MM.1S (cell line): ENCODE measurements around the gene EDC3.

Source experiments
- DNase-seq: peaks from one replicate; pipeline ENCODE4 v3.0.0-alpha.2; 2015
- H2AFZ ChIP-seq: fragments of 300-600 bp; sonication (generic); 2 replicates; pipeline ENCODE4 v1.6.0; 2016; ENCODE audit warnings: antibody characterized with exemption, low read length
- H3F3A ChIP-seq: fragments of 300-600 bp; sonication (generic); 2 replicates; pipeline ENCODE4 v1.6.1; 2016; ENCODE audit warnings: mild to moderate bottlenecking, antibody characterized with exemption, low read length, moderate library complexity, mixed read lengths; ENCODE audit not compliant: insufficient read depth
- H3K27ac ChIP-seq: fragments of 300-600 bp; sonication (generic); 2 replicates; pipeline ENCODE4 v1.5.1; 2016; ENCODE audit warnings: mild to moderate bottlenecking, low read length
- H3K27me3 ChIP-seq: fragments of 300-600 bp; sonication (generic); replicated peaks from 2 replicates; pipeline ENCODE4 v1.6.0; 2016; ENCODE audit warnings: low read length; ENCODE audit not compliant: insufficient read depth
- H3K36me3 ChIP-seq: fragments of 300-600 bp; sonication (generic); replicated peaks from 2 replicates; pipeline ENCODE4 v1.6.1; 2016; ENCODE audit warnings: mild to moderate bottlenecking, low read length, mixed read lengths; ENCODE audit not compliant: insufficient read depth
- H3K4me1 ChIP-seq: fragments of 300-600 bp; sonication (generic); 2 replicates; pipeline ENCODE4 v1.6.1; 2016; ENCODE audit warnings: low read length, mixed read lengths
- H3K4me2 ChIP-seq: fragments of 300-600 bp; sonication (generic); 2 replicates; pipeline ENCODE4 v1.6.0; 2016; ENCODE audit warnings: low read depth, low read length
- H3K4me3 ChIP-seq: fragments of 300-600 bp; sonication (generic); 2 replicates; pipeline ENCODE4 v1.5.1; 2016; ENCODE audit warnings: low read length, mixed read lengths
- H3K79me2 ChIP-seq: fragments of 300-600 bp; sonication (generic); 2 replicates; pipeline ENCODE4 v1.6.1; 2016; ENCODE audit warnings: mixed run types, low read length, mixed read lengths
- H3K9ac ChIP-seq: fragments of 300-600 bp; sonication (generic); 2 replicates; pipeline ENCODE4 v1.6.1; 2016; ENCODE audit warnings: low read length, mixed read lengths
- H3K9me2 ChIP-seq: fragments of 300-600 bp; sonication (generic); replicated peaks from 2 replicates; pipeline ENCODE4 v1.6.1; 2016; ENCODE audit warnings: mild to moderate bottlenecking, low read length, mixed read lengths; ENCODE audit not compliant: insufficient read depth
- H3K9me3 ChIP-seq: fragments of 300-600 bp; sonication (generic); replicated peaks from 2 replicates; pipeline ENCODE4 v1.6.1; 2016; ENCODE audit warnings: mild to moderate bottlenecking, low read length, mixed read lengths; ENCODE audit not compliant: insufficient read depth
- H4K20me1 ChIP-seq: fragments of 300-600 bp; sonication (generic); 2 replicates; pipeline ENCODE4 v1.6.1; 2016; ENCODE audit warnings: mild to moderate bottlenecking, low read length, moderate library complexity, mixed read lengths; ENCODE audit not compliant: insufficient read depth
- CTCF ChIP-seq: fragments of 300-600 bp; sonication (generic); IDR thresholded peaks from 2 replicates; pipeline ENCODE4 v1.5.1; 2016; ENCODE audit warnings: antibody characterized with exemption, low read length, mixed read lengths
- EZH2 ChIP-seq: fragments of 300-600 bp; sonication (generic); optimal IDR thresholded peaks from 2 replicates; pipeline ENCODE3; 2017; ENCODE audit warnings: low read depth, mild to moderate bottlenecking, antibody characterized with exemption, low read length, mixed read lengths
- EZH2phosphoT487 ChIP-seq: fragments of 300-600 bp; sonication (generic); IDR thresholded peaks from 2 replicates; pipeline ENCODE4 v1.6.1; 2018; ENCODE audit warnings: antibody characterized with exemption, low read length

Gene EDC3

GRCh38 chr15:74651242-74651741 lies 44.5 kb downstream of the EDC3 start:
- Histone ChIP-seq H3K9ac (no peak overlapping the region), H3K27ac (no peak overlapping the region), H2AFZ (no peak overlapping the region), H3K4me1 (no peaks in the 10 kb centered on the region), H3K79me2 (peaks cover 6% of the 10 kb centered on the region), H3K9me3 (no peaks in the 10 kb centered on the region), H3K4me3 (no peak overlapping the region), H3K9me2 (no peaks in the 10 kb centered on the region), H3K36me3 (no peaks in the 10 kb centered on the region), H3K4me2 (no peak overlapping the region), H3K27me3 (no peaks in the 10 kb centered on the region), H4K20me1 (no peaks in the 10 kb centered on the region), H3F3A (no peaks in the 10 kb centered on the region)
- no peak for TF ChIP-seq EZH2
- TF ChIP-seq EZH2phosphoT487: no peak
- no peak for TF ChIP-seq CTCF
- no peak for DNase-seq

GRCh38 chr15:74648051-74648842 lies 47.6 kb downstream of the EDC3 start:
- H3F3A ChIP-seq: no peaks in the 10 kb centered on the region
- H3K4me2 ChIP-seq: no peak overlapping the region
- H3K27ac ChIP-seq: no peak overlapping the region
- no peaks in the 10 kb centered on the region for H3K4me1 ChIP-seq
- H3K9me2 ChIP-seq: no peaks in the 10 kb centered on the region
- H3K4me3 ChIP-seq: no peak overlapping the region
- H3K36me3 ChIP-seq: no peaks in the 10 kb centered on the region
- H3K9ac ChIP-seq: no peak overlapping the region
- no peak overlapping the region for H2AFZ ChIP-seq
- no peaks in the 10 kb centered on the region for H3K9me3 ChIP-seq
- peaks cover 6% of the 10 kb centered on the region for H3K79me2 ChIP-seq
- no peaks in the 10 kb centered on the region for H3K27me3 ChIP-seq
- H4K20me1 ChIP-seq: no peaks in the 10 kb centered on the region
- TF ChIP-seq CTCF (no peak), EZH2phosphoT487 (no peak), EZH2 (no peak)
- DNase-seq: no peak

- Histone ChIP-seq H3F3A (no peaks in the 10 kb centered on the region), H4K20me1 (no peaks in the 10 kb centered on the region), H3K79me2 (peaks cover 6% of the 10 kb centered on the region), H3K9me2 (no peaks in the 10 kb centered on the region), H3K4me2 (no peak overlapping the region), H3K36me3 (no peaks in the 10 kb centered on the region), H3K27me3 (no peaks in the 10 kb centered on the region), H3K27ac (no peak overlapping the region), H3K4me1 (no peaks in the 10 kb centered on the region), H3K9me3 (no peaks in the 10 kb centered on the region), H3K4me3 (no peak overlapping the region), H3K9ac (no peak overlapping the region), H2AFZ (no peak overlapping the region)
- no peak for DNase-seq
- no peak for TF ChIP-seq EZH2phosphoT487
- TF ChIP-seq EZH2: no peak
- no peak for TF ChIP-seq CTCF
Observed at GRCh38 chr15:74646480-74646879, 49.3 kb downstream of the EDC3 start.
